MV-4-11 (cell line): Measurements from ENCODE around the gene ACSS1.
"Not testable (repeated sequence)": the region's sequence is repeated elsewhere in the genome, so short reads cannot be mapped to it uniquely, and the experiment has no call there.

Experiments
- DNase-seq: peaks from one replicate; lab custom pipeline; 2025; lab: John Stamatoyannopoulos, UW

ACSS1 gene

DNA sequence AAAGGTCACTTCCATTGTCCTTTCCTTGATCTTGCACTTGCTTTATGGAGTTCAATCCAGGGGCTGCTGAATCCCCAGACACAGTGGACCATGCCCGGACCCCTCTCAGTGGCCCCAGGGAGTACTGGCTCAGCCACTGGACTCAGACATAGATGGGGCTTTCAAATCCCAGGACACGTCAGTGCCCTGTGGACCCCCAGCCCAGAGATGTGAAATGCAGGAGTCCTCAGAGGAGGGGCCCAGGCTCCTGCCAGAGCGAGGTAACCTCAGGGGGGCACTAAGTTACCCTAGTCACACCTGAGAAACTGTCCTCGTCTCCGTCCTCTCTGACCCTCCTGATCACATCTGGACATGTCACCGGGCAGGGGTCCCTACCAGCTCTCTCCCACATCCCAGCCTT lies 46.7 kb downstream of the ACSS1 start:
- DNase-seq = no peak

DNA sequence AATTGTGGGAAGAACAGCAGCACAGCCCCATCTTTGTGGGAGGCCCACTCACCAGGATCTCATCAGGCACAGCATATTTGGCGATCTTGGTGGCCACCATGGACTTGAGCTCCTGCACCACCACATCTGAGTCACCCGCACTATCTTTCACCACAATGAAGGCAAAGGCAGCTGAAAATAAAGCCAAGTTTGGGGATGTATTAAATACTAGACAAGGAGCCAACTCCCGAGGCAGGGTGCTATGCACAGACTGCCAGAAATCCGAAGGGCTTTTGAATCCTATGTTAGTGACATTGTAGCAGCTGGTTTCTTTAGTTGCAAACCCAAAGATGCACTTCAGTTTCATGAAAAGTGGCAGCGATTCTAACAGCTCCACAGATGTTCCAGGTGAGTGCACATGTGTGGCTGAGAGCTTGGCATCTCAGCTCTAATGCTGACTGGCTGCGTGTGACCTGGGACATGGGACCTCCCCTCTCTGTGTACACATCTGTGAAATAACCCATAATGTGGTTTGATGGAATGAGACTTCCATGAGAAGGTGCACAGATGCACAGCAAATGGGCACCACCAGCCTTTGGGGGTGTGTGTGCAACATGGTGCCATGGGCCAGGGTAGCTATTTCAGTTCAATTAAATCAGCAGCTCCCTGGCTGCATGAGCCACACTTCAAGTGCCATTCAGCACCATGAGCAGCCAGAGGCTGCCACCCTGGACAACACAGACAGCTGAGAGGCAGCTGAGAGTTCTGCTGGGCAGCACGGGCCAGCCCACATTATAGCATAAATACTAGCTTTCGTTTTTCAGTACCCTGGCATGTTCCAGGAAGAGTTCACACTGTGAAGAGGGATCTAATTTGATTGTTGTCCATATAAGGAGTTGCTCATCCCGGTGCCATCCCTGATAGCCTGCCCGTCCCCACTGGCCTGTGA lies 48.5 kb downstream of the ACSS1 start:
- DNase-seq = no peak

DNA sequence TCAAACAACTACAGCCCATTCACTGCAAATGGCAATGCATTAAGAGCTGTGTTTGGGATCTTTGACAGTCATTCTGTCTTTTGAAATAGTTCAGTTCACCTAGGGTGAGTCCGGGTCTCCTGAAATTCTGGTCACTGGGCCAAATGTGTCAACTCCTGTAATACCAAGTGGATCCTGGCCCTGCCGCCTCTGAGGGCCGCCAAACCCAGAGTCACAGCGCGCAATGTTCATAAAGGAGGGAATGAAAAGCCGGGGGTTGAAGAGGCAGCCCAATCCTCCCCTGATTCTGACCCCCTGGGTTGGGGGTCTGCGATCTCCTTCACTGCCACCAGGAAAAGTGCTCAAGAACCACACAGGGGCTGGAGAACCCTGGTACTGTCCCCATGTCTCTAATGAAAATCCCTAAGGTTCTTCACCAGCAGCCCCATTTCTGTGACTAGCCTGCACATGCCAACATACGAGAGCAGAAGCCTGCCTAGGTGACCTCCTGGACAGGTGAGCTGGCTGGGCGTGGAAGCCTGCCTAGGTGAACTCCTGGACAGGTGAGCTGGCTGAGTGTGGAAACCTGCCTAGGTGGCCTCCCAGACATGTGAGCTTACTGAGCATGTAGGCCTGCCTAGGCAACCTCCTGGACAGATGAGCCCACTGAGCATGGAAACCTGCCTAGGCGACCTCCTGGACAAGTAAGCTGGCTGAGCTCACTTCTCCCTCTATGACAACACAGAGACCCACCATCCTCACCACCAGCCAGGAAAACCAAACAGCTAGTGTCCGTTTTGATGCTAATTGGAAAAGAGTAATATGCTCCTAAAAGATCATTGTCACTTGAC lies 49.3 kb downstream of the ACSS1 start:
- DNase-seq = no peak

DNA sequence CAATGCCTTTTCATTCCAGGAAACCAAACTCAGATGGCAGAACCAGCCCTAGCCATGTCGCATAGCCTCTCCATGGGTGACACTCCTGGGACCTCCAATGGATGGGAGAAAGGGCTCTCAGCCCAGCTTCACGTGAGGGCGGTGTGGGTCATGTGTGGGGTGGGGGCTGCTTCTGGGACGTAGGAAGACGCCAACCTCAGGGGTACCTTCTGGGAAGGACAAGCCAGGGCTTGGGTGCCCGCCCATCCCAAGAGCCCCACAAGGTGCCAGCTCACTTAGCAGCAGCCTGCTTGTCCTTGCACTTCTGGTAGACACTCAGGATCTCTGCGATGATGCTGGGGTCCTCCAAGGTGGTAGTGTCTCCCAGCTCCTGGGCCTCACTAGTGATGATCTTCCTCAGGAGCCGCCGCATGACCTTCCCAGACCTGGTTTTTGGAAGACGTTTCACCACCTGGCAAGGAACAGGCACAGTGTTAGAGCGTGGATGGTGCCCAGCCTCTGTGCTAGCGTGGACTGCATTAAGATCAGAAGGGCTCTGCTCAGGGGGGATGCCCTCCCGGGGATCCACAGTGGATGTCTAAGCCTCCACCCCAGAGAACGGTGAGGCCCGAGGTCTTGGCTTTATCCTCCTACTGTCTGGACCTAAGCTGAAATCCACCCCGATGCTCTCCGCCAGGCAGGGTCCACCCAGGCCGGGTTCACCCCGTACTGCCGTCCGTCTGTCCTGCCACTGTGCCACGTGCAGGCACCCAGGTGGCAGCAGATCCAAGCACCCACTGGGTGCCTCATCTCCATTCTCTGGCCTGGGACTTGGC lies 50.2 kb downstream of the ACSS1 start:
- DNase-seq = no peak

DNA sequence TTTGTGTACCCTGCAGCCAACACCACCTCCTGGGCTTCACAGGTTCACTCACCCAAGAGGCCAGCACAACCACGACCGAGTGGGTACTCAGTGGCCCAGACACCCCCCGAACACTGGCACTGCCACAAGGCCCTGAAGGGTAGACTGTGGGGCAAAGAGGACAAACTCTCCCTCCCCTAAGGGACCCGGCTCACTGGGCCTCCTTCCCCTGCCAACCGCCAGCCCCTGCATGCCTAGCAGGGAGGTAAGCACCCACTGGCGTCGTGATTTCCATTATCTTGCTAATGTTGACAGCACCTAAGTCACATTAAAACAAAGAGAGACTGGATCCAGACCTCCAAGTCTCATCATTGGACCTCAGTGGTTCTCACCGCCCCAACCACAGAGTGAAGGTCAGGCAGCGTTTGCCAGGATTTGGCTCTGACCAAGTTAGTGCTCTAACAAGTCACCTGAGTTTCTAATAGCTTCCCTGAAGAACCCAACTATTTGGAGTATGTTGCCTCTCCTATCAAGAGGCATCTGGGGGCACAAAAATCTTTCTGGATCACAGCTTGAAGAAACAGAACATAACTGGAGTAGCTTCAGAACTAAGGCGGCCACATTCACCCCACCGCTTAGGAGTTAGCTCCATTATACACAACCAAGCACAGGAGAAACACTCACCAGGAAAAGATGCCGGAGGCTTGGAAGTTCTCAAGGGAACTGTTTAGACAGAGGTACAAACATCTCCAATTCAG lies 51.3 kb downstream of the ACSS1 start:
- DNase-seq = no peak

DNA sequence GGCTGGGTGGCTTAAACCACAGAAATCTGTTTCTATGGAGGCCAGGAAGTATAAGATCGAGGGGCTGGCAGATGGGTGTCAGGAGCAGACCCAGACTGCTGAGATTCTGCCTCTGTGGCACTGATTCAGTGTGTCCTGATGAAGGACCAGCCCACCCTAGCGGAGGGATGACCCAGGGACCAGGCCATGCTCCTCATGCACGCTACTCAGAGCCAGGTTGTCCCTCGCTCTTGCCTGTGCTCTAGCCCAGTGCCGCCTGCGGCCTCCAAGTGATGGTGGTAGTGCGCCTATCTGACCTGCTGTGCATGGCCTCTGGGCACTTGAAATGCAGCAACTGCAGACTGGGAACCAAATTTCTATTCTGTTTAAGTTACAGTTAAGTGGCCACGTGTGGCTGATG lies 52.3 kb downstream of the ACSS1 start:
- DNase-seq = no peak

DNA sequence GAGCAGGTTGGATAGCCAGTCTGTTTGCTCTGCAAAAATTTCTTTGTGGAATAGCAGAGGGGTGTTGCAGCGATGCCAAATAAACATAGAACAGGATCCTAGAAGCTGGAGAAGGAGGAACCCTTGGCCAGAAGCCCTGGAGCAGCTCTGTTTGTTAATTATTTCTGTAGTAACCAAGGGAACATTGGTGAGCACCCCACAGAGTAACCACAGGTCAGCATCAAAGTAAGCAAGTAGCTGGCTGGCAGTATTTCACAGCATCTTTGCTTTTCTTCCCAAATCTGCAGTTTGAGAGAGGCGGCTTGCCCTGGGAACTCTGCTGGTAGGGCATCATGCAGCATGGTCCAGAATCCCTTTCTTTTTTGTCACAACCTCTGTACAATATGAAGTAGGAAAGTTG lies 52.7 kb downstream of the ACSS1 start:
- DNase-seq = no peak

DNA sequence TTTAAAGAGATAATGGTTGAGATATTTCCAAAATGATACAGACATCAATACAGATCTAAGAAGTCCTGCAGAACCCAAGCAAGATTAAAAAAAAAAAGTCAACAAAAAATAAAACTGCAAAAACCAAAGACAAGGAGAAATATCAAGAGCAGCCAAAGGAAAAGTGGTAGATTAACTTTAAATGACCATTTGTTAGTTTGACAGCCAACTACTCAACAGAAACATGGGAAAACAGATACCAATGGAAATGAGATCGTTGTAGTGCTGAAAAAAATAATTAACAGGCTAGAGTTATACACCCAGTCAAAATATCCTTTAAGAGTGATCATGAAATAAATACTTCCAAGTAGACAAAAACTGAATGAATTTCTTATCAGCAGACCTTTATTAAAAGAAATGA lies 54.9 kb downstream of the ACSS1 start:
- no peak for DNase-seq

DNA sequence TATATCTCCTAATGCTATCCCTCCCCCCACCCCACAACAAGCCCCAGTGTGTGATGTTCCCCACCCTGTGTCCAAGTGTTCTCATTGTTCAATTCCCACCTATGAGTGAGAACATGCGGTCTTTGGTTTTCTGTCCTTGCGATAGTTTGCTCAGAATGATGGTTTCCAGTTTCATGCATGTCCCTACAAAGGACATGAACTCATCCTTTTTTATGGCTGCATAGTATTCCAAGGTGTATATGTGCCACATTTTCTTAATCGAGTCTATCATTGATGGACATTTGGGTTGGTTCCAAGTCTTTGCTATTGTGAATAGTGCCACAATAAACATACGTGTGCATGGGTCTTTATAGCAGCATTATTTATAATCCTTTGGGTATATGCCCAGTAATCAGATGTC lies 56.6 kb downstream of the ACSS1 start:
- DNase-seq = not testable (repeated sequence)

DNA sequence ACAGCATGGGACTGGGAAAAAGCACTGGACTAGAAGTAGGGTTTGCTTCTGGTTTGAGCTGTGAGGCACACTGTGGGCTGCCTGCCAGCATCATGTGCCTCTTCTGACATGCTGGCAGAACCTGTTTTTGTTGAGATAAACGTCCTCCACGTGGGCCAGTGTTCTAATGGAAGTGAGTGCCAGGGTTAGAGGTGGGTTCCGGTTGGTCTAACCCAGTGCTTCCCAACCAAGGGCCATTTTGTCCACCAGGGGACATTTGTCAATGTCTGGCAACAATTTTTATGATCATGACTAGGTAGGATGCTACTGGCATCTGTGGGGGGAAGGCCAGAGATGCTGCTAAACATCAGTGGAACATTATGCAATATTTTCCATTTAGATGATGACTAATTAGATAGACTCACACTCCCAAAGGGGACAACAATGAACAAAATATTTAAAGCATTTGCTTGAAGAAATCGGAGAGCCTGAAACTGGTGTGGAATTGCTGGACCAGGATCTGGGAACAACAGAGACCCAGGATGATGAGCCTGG lies 57.6 kb downstream of the ACSS1 start:
- DNase-seq = peak; percentile 5

DNA sequence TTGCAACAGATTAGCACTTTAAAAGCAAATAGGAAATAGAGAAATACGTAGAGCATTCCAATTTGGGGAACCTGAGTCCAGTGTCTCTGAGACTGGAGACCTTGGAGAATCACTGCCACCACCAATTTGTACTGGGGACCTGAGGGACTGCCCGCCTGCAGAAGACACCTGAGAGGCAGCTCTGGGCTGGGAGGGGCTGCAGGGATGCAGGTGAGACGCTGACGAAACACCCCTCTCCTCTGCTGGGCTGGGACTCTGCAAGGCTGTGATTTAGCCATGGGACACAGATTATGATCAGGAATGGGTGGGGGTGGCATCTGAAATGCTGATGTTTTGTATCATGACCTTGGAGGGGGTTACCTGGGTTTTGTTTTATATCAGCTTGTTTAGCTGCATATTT lies 58.4 kb downstream of the ACSS1 start:
- no peak for DNase-seq

DNA sequence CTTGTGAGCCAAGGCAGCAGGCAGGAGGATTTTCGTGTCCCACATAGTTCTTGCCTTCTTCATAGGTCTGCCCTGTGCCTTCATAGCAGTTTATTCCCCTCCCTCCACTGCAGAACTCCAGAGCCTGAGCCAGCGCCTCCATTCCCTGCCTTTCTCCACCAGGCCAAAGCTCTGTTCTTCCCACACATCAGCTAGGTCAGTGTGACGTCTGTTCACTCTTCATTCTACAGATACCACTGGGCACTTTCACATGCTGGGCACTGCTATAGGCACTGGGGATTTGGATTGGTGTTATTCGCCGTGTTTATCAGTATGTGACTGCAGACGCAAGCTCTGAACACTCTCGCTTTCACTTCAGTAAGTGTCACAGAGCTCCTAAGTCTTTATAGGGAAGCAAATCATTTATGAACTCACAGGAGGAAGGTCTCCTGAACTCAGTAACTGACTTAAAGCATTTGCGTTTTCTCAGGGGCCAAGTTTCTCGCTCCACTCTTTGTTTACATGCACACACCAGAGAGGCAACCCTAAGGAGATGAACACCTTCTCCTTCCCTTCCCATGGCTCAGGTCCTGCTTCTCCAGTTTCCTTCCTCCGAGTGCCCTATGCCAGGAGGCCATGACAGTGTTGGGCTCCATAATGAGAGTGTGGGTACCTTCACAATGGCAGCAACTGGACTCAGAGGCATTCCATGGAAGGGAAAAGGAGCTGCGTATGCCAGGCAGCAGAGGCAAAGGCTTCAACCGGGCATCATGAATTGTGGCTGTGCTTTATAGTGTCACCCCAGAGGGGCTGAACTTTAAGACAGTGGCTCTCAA lies 59.1 kb downstream of the ACSS1 start:
- DNase-seq = peak; percentile 50

DNA sequence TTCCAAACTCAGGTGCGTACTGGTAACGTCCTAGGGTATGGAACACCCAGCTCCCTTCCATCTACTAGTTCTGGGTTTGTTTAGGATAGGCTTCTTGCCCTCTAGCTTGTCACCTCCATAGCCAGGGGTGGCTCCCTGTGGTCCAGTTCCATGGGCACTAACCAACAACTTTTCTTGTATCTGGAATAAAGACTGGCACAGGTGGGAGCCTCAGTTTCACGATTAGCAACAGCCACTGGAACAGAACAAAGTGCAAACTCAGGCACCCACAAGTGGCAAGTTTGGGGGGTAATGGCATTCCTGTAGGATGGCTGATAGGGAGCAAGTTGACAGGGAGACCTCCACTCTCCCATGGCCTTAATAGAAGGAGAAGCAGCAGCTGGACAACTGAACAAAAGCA lies 59.8 kb downstream of the ACSS1 start:
- DNase-seq = no peak

DNA sequence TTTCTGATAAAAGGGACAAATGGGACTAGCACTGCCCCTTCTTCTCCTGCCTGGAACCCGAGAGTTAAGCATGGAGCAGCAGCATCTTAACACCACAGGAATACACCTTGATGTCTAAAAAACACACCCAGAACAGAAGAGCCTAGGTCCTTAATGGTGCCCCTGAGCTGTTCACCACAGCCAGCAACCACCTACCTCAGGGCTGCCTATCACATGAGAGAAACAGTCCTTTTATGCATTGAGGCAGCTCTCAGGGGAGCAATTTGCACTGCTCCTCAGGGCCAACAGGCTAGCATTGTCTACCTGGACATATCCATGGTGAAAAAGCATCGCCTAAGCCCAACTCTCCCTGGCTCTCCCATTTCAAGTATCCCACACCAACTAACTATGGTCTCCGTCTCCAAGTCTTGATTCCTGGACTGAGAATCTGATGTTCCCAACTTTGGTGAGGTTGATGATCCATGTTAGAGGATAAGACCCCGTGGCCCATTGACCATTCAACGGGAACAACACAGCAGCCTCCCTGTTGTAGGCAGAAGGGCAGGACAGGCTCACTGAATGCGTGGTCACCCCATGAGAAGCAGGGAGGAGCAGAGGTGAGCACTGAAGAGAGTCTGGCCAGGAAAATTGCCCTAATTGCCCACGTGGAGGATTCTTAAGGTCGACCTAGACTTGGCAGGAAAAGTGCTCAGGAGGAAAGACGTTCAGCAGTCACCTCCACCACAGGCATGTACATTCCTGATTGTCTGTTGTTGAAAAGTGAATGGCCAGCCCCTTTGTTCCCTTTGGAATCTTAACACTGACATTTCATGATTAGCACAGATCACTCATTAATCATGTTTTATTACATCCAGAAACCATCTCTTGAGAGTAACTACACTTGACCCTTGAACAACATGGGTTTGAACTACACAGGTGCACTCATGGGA lies 61.2 kb downstream of the ACSS1 start:
- no peak for DNase-seq

DNA sequence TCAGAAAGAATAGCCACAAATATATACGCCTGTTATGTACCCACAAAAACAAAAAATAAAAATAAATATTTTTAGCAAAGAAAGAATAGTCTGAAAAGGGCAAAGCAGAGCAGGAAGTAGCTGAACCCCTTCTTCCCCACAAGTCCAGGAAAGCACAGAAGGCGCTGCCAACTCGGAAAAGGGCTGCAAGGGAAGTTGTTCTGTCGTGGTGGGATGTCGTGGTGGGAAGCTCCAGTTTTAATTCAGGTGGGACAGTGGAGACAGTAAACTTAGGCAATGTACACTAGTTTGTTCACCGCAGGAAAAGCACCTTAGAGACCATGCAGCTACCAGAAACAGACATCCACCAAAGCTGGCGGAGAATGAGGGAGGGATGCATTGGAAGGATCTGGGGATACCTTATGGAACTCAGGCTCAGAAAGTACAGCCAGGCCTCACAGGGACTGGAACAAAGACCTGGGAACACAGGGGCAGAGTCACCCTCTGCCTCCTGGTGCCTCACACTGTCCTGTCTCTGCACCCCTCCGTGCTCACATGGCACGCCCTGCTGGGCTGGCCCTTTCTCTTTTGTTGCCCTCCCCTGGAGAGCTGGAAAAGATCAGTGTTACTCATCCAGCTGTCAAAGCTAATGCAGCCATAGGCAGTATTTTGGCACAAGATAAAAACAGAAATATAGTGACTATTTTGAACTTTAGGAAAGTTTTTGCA lies 62.0 kb downstream of the ACSS1 start:
- no peak for DNase-seq

DNA sequence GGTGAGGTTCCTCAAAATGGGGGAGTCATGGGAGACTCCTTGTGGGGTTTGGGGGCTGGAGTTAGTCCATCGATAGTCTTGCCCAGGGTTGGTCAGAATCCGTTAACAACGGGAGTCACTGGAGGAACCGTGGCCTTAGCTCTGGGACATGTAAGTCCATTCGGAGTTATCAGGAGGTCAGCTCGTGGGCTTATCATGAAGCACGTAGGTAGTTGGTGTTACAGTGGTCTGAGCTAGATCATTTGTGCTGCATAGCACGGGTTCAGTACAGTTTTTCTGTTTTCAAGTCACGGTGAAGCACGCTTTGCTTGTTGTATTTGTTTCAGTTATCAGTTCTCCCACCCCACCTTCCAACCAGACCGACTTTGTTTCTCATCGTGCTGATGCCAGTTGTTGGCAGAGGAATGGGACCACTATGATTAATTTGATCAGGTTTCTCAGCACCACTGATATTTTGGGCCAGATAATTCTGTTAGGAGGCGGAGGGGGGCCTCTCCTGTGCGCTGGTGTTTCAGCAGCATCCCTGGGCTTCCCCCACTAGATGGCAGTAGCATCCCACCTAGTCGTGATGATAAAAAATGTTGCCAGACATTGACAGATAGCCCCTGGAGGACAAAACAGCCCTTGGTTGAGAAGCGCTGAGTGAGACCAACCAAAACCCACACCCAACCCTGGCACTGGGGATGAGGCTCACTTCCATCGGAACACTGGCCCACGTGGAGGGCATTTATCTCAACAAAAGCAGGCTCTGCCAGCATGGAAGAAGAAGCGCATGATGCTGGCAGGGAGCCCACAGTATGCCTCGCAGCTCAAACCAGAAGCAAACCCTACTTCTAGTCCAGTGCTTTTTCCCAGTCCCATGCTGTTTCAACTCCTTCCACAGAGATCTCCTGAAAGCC lies 63.2 kb downstream of the ACSS1 start:
- peak; percentile 54 for DNase-seq

DNA sequence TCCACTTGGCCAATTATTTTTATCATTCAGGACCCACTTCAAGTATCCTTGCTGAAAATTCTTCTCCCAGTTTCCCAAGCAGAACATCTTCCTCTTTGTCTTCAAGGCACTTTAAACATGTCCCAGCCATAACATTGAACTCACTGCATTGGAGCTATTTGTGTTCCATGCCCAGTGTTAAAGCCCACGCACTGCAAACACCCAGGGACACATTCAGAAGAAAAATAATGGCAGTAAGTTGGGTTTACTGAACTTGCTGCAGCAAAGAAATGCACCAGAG lies 63.8 kb downstream of the ACSS1 start:
- DNase-seq = no peak
